ENCODE results near the gene TRIP11. TPM values are rescaled to one million over a fixed set of nuclear protein-coding genes. Genes with fewer than 3 reads are reported as not detected.

Gene TRIP11
- total and polyA plus RNA-seq, 2 of the 13 experiments (the other 11 are each of a cell fraction or from before 2014, with no cell fraction given) = 10.9 to 32.8 TPM

- no CpG with 5 or more reads among the region's 1 CpG for WGBS (ENCODE audit: low lambda C conversion rate)
- ATAC-seq (no peak), DNase-seq (ENCODE audit: low spot score) (no peak), FAIRE-seq (no peak)
- TF ChIP-seq LBX2 (CRISPR knock-in tag; IDR thresholded peaks at IDR 0.05; ENCODE audit: borderline replicate concordance) (no peak), HOXA9 (CRISPR knock-in tag; IDR thresholded peaks at IDR 0.05; ENCODE audit: borderline replicate concordance) (no peak), HOXA7 (CRISPR knock-in tag; IDR thresholded peaks at IDR 0.05) (no peak), RARG (CRISPR knock-in tag; IDR thresholded peaks at IDR 0.05; ENCODE audit: low read depth) (no peak), DMAP1 (CRISPR knock-in tag; IDR thresholded peaks at IDR 0.05) (no peak), HBP1 (CRISPR knock-in tag; IDR thresholded peaks at IDR 0.05; ENCODE audit: low read depth) (no peak), ZNF761 (CRISPR knock-in tag; conservative IDR thresholded peaks at IDR 0.05) (no peak), ATF4 (CRISPR knock-in tag; IDR thresholded peaks at IDR 0.05) (no peak), KMT2B (CRISPR knock-in tag; IDR thresholded peaks at IDR 0.05) (no peak), FOXO4 (CRISPR knock-in tag; conservative IDR thresholded peaks at IDR 0.05) (no peak), ZNF841 (CRISPR knock-in tag; IDR thresholded peaks at IDR 0.05; ENCODE audit: borderline replicate concordance) (no peak), SNAPC2 (CRISPR knock-in tag; IDR thresholded peaks at IDR 0.05) (no peak), TOPORS (CRISPR knock-in tag; IDR thresholded peaks at IDR 0.05) (no peak), ARNT (IDR thresholded peaks at IDR 0.05) (no peak), GLI4 (CRISPR knock-in tag; IDR thresholded peaks at IDR 0.05; ENCODE audit: borderline replicate concordance) (no peak), BRF2 (CRISPR knock-in tag; IDR thresholded peaks at IDR 0.05) (no peak), ATF5 (CRISPR knock-in tag; IDR thresholded peaks at IDR 0.05; ENCODE audit: low read depth) (no peak), ZNF275 (CRISPR knock-in tag; IDR thresholded peaks at IDR 0.05; ENCODE audit: borderline replicate concordance) (no peak)
- in situ Hi-C loops (cut with HindIII; ENCODE audit: extremely low pct_ligation_motif_present, low pct_unique_long_range_greater_than_20kb) = no loop called here
- BruUV-seq (replicated peaks) = no TSS peak
- Histone ChIP-seq H3K27me3 (ENCODE audit: control insufficient read depth in 1 of 2, insufficient read depth in 2 of 2, low read length in 2 of 2) (peaks cover 5 to 19% of the 10 kb centered on the region in 2 experiments), H3K9ac (ENCODE audit: insufficient read depth, low read depth, low read length) (no peak overlapping the region), H3K4me3 (replicated peaks in 1 of 3; ENCODE audit: insufficient read depth in 1 of 3, low read depth in 2 of 3, low read length in 3 of 3) (no peak overlapping the region), H4K20me1 (ENCODE audit: insufficient read depth, low read length) (no peaks in the 10 kb centered on the region), H3K4me2 (ENCODE audit: low read depth, low read length) (no peak overlapping the region), H3K36me3 (replicated peaks in 1 of 2; ENCODE audit: control insufficient read depth in 1 of 2, insufficient read depth in 2 of 2, low read length in 2 of 2) (no peaks in the 10 kb centered on the region), H3K9me3 (ENCODE audit: low read length) (no peaks in the 10 kb centered on the region), H3K27ac (ENCODE audit: extremely low read length, insufficient read depth, low read length) (no peak overlapping the region), H2AFZ (ENCODE audit: low read length) (no peak overlapping the region), H3K4me1 (ENCODE audit: insufficient read depth, low read length) (peaks cover 35% of the 10 kb centered on the region), H3K79me2 (ENCODE audit: insufficient read depth, low read length) (no peaks in the 10 kb centered on the region)
- intact Hi-C loops (cut with micrococcal nuclease; ENCODE audit: unreplicated experiment) = no loop called here
- CTCF ChIA-PET (ENCODE audit: low intra/inter-chr PET ratio, low total read pairs) = no interaction called here
- POLR2A ChIA-PET = no interaction called here
These were observed 97.7 kb downstream of the TRIP11 start for GRCh38 chr14:91942128-91942527.

All from HepG2 (cell line).